Measurements from ENCODE around the gene RNF222. TPM values are rescaled to one million over a fixed set of nuclear protein-coding genes. Genes with fewer than 3 reads are reported as not detected.

Gene RNF222
- total and polyA plus RNA-seq, 2 donors (not counting 1 experiment from before 2014, with no cell fraction given) = 3.0 TPM; not detected in 1

GRCh38 chr17:8442310-8442709, 44.7 kb upstream of the RNF222 start:
- no peaks in the 10 kb centered on the region for H3K27me3 ChIP-seq (replicated peaks in 1 of 4; ENCODE audit: control extremely low read depth in 1 of 4, control insufficient read depth in 3 of 4, insufficient read depth in 4 of 4, low read length in 3 of 4)

GRCh38 chr17:8441690-8442089, 44.1 kb upstream of the RNF222 start:
- Histone ChIP-seq H3K27me3 (replicated peaks in 1 of 4; ENCODE audit: control extremely low read depth in 1 of 4, control insufficient read depth in 3 of 4, insufficient read depth in 4 of 4, low read length in 3 of 4) (no peaks in the 10 kb centered on the region), H3K9me3 (ENCODE audit: control extremely low read depth in 1 of 3, control insufficient read depth in 2 of 3, insufficient read depth in 1 of 3, low read length in 2 of 3) (no peaks in the 10 kb centered on the region), H3K27ac (ENCODE audit: low read length in 2 of 2) (peak overlapping the region in 1 of 2 donors; percentile 49), H3K4me1 (ENCODE audit: control insufficient read depth in 2 of 2, insufficient read depth in 2 of 2, low read length in 2 of 2) (peaks cover 21 to 26% of the 10 kb centered on the region in 2 donors), H3K79me2 (ENCODE audit: control insufficient read depth, insufficient read depth, low read length) (peaks cover 89% of the 10 kb centered on the region), H2AFZ (ENCODE audit: insufficient read depth, low read depth, low read length, poor library complexity, severe bottlenecking) (no peak overlapping the region), H3K36me3 (replicated peaks in 1 of 2; ENCODE audit: control extremely low read depth in 1 of 2, control insufficient read depth in 1 of 2, extremely low read depth in 1 of 2, insufficient read depth in 2 of 2, low read length in 1 of 2) (peaks cover 2 to 47% of the 10 kb centered on the region in 2 experiments), H3K4me3 (ENCODE audit: control extremely low read depth in 1 of 5, extremely low read depth in 1 of 5, insufficient read depth in 1 of 5, low read depth in 2 of 5, low read length in 4 of 5) (no peak overlapping the region), H3K4me2 (replicated peaks; ENCODE audit: low read depth, low read length, poor library complexity, severe bottlenecking) (peak overlapping the region; percentile 2), H4K20me1 (ENCODE audit: control insufficient read depth, insufficient read depth, low read length, poor library complexity, severe bottlenecking) (peaks cover 79% of the 10 kb centered on the region), H3K9ac (ENCODE audit: low read length) (no peak overlapping the region)
- Mint-ChIP-seq H3K4me1 (peaks cover 56% of the 10 kb centered on the region), H3K27me3 (no peaks in the 10 kb centered on the region), H3K27ac (peak overlapping the region; percentile 42), H3K4me3 (no peak overlapping the region), H3K9me3 (ENCODE audit: insufficient read depth) (no peaks in the 10 kb centered on the region)
- ChIA-PET CTCF (no interaction called here), POLR2A (interaction anchor here (0.6 kb wide), 1 partner anchor 1567 kb away, joined by 8 read pairs; no protein-coding TSS in a partner anchor)
- no peak for ATAC-seq (ENCODE audit: low read depth)
- no peak for TF ChIP-seq EZH2 (IDR thresholded peaks at IDR 0.05; ENCODE audit: borderline replicate concordance, insufficient read depth, low read depth, low read length, poor library complexity, severe bottlenecking)
- TF ChIP-seq, protein P1, sequence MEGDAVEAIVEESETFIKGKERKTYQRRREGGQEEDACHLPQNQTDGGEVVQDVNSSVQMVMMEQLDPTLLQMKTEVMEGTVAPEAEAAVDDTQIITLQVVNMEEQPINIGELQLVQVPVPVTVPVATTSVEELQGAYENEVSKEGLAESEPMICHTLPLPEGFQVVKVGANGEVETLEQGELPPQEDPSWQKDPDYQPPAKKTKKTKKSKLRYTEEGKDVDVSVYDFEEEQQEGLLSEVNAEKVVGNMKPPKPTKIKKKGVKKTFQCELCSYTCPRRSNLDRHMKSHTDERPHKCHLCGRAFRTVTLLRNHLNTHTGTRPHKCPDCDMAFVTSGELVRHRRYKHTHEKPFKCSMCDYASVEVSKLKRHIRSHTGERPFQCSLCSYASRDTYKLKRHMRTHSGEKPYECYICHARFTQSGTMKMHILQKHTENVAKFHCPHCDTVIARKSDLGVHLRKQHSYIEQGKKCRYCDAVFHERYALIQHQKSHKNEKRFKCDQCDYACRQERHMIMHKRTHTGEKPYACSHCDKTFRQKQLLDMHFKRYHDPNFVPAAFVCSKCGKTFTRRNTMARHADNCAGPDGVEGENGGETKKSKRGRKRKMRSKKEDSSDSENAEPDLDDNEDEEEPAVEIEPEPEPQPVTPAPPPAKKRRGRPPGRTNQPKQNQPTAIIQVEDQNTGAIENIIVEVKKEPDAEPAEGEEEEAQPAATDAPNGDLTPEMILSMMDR (IDR thresholded peaks at IDR 0.05) = no peak
- WGBS (ENCODE audit: insufficient coverage) = no CpG with 5 or more reads among the region's 2 CpGs
- intact Hi-C loops (cut with micrococcal nuclease) = no loop called here
- no peak for DNase-seq

More at GRCh38 chr17:8442310-8442709, 44.7 kb upstream of the RNF222 start:
- Mint-ChIP-seq H3K9me3 (ENCODE audit: insufficient read depth) (no peaks in the 10 kb centered on the region), H3K27ac (no peak overlapping the region), H3K4me1 (peaks cover 52% of the 10 kb centered on the region), H3K4me3 (no peak overlapping the region), H3K27me3 (no peaks in the 10 kb centered on the region)
- Histone ChIP-seq H3K4me3 (ENCODE audit: control extremely low read depth in 1 of 5, extremely low read depth in 1 of 5, insufficient read depth in 1 of 5, low read depth in 2 of 5, low read length in 4 of 5) (no peak overlapping the region), H3K9ac (ENCODE audit: low read length) (no peak overlapping the region), H3K36me3 (replicated peaks in 1 of 2; ENCODE audit: control extremely low read depth in 1 of 2, control insufficient read depth in 1 of 2, extremely low read depth in 1 of 2, insufficient read depth in 2 of 2, low read length in 1 of 2) (peaks cover 2 to 54% of the 10 kb centered on the region in 2 experiments), H2AFZ (ENCODE audit: insufficient read depth, low read depth, low read length, poor library complexity, severe bottlenecking) (no peak overlapping the region), H3K79me2 (ENCODE audit: control insufficient read depth, insufficient read depth, low read length) (peaks cover 89% of the 10 kb centered on the region), H3K27ac (ENCODE audit: low read length in 2 of 2) (no peak overlapping the region), H3K4me1 (ENCODE audit: control insufficient read depth in 2 of 2, insufficient read depth in 2 of 2, low read length in 2 of 2) (peaks cover 16 to 21% of the 10 kb centered on the region in 2 donors), H3K4me2 (replicated peaks; ENCODE audit: low read depth, low read length, poor library complexity, severe bottlenecking) (peak overlapping the region; percentile 2), H3K9me3 (ENCODE audit: control extremely low read depth in 1 of 3, control insufficient read depth in 2 of 3, insufficient read depth in 1 of 3, low read length in 2 of 3) (no peaks in the 10 kb centered on the region), H4K20me1 (ENCODE audit: control insufficient read depth, insufficient read depth, low read length, poor library complexity, severe bottlenecking) (peaks cover 85% of the 10 kb centered on the region)
- CTCF ChIA-PET = no interaction called here
- no CpG with 5 or more reads among the region's 2 CpGs for WGBS (ENCODE audit: insufficient coverage)
- TF ChIP-seq, protein P1 (IDR thresholded peaks at IDR 0.05) = no peak
- TF ChIP-seq EZH2 (IDR thresholded peaks at IDR 0.05; ENCODE audit: borderline replicate concordance, insufficient read depth, low read depth, low read length, poor library complexity, severe bottlenecking) = no peak
- POLR2A ChIA-PET = no interaction called here
- DNase-seq (no peak), ATAC-seq (ENCODE audit: low read depth) (no peak)
- intact Hi-C loops (cut with micrococcal nuclease) = no loop called here

Measured in B cell (primary cell).